ENCODE results near the gene AQR. TPM values are rescaled to one million over a fixed set of nuclear protein-coding genes. Genes with fewer than 3 reads are reported as not detected.

AQR gene
- total and polyA plus RNA-seq, 8 donors: 26.1 to 49.0 (median 43.2) TPM

DNA sequence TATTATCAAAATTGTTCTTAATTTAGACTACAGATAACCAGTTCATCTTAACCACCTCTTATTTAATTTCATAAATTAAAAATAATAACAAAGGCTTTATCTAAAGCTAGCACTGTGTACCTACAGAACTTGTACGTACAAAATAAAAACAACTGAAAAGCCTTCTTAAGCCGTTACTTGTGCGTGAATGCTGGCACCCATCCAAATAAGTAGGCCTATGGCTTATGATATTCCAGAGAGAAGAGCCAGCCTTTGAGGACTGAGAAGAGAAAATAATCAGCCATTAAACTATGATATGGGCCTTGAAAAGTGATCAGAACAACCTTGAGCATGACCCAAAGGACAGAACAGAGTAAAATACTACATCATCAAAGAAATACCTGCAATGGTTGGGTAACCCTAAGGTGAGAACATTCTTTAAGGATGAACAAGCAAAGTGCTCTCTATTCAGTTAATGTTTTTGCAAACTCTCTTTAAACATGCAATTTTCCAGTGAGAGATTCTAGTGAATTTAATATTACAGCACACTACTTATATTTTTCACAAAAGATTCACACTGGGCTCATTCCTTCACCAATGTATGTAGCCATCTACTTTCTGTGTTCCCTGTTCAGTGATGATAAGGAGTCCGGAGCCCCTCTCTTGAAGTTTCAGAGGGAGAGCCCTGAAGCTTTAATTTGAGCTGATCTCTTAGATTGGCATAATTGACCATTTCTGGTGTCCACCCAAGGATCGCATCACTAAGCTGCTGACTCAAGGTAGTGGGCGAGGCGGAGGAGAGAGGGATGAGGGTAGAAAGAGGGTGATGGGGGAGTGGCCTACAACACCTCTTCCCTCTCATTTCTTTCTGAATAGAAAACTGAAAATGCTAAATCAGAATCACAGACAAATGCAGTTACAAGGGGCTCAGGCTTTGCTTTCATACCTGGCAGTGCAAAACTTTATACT is 166.5 kb downstream of the AQR start:
- Histone ChIP-seq H3K4me3 (no peak overlapping the region), H3K36me3 (no peaks in the 10 kb centered on the region), H3K9me3 (no peaks in the 10 kb centered on the region), H3K27me3 (peaks cover 0 to 27% of the 10 kb centered on the region in 2 donors), H3K27ac (no peak overlapping the region), H3K4me1 (no peaks in the 10 kb centered on the region)
- DNase-seq (no peak), ATAC-seq (no peak)
- intact Hi-C loops (cut with DNase I): no loop called here
- TF ChIP-seq, protein P1, sequence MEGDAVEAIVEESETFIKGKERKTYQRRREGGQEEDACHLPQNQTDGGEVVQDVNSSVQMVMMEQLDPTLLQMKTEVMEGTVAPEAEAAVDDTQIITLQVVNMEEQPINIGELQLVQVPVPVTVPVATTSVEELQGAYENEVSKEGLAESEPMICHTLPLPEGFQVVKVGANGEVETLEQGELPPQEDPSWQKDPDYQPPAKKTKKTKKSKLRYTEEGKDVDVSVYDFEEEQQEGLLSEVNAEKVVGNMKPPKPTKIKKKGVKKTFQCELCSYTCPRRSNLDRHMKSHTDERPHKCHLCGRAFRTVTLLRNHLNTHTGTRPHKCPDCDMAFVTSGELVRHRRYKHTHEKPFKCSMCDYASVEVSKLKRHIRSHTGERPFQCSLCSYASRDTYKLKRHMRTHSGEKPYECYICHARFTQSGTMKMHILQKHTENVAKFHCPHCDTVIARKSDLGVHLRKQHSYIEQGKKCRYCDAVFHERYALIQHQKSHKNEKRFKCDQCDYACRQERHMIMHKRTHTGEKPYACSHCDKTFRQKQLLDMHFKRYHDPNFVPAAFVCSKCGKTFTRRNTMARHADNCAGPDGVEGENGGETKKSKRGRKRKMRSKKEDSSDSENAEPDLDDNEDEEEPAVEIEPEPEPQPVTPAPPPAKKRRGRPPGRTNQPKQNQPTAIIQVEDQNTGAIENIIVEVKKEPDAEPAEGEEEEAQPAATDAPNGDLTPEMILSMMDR (IDR thresholded peaks at IDR 0.05): no peak

DNA sequence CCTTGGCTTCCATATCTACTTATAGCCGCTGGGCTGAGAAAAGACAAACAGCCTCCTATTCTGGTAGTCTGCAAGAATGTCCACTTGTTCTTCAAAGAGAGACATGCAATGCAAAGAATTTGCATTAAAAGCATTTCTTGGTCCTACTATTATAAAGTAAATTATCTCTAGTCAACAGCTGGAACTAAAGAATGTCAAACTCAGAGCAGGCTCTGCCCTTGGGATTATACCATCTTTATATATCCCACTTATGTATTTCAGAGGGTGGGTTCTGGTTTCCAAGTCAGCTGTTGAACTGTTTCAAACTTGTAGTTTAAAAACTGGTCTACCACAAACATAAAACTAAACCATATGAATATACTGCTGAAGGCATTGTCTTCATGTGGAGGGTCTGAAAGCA is 167.2 kb downstream of the AQR start:
- intact Hi-C loops (cut with DNase I): no loop called here
- ATAC-seq (no peak), DNase-seq (no peak)
- Histone ChIP-seq H3K9me3 (no peaks in the 10 kb centered on the region), H3K4me3 (no peak overlapping the region), H3K27ac (no peak overlapping the region), H3K4me1 (no peaks in the 10 kb centered on the region), H3K36me3 (no peaks in the 10 kb centered on the region), H3K27me3 (peaks cover 0 to 34% of the 10 kb centered on the region in 2 donors)
- TF ChIP-seq, protein P1 (IDR thresholded peaks at IDR 0.05): no peak

Other genes starting within 250 kb of the AQR start
- not detected for gene GJD2, start 214.7 kb downstream of the AQR start, total RNA-seq
- under 1 TPM in 2 of 6 donors, not detected in 4; 0.07 to 0.10 TPM for gene GJD2, start 214.7 kb downstream of the AQR start, polyA plus RNA-seq (ENCODE audit: insufficient read length in 6 of 6)
- gene ACTC1, start 174.2 kb downstream of the AQR start, total RNA-seq: 1 to 10 TPM; 3.3 to 4.5 TPM
- 1 to 10 TPM in 5 of 6 donors, under 1 TPM in 1; 0.94 to 4.3 (median 1.5) TPM for gene ACTC1, start 174.2 kb downstream of the AQR start, polyA plus RNA-seq (ENCODE audit: insufficient read length in 6 of 6)
- gene ZNF770, start 18.5 kb upstream of the AQR start, total RNA-seq: 10 to 100 TPM; 25.4 to 36.7 TPM
- 10 to 100 TPM; 34.5 to 46.5 (median 40.0) TPM for gene ZNF770, start 18.5 kb upstream of the AQR start, polyA plus RNA-seq (ENCODE audit: insufficient read length in 6 of 6)
- gene NANOGP8, start 115.6 kb upstream of the AQR start, total RNA-seq: under 1 TPM in 1 of 2 donors, not detected in 1; 0.60 TPM
- under 1 TPM in 3 of 6 donors, not detected in 3; 0.24 to 0.82 (median 0.34) TPM for gene NANOGP8, start 115.6 kb upstream of the AQR start, polyA plus RNA-seq (ENCODE audit: insufficient read length in 6 of 6)

Measured in left lung (tissue), 10 donors.